Inflammatory macrophage (primary cell): Measurements from ENCODE around the gene NOP16.

Source experiments
- DNase-seq, 2 donors: peaks; one replicate each; pipeline ENCODE4 v3.0.0-alpha.2; 2020 to 2022
- total RNA-seq, 18 experiments: gene quantifications; one replicate each; lab custom pipeline; 2026; ENCODE audit warnings: mixed read lengths in 6 of 18, inconsistent platforms in 2 of 18; lab: John Stamatoyannopoulos, UW

Gene NOP16
- 5.8 to 18.9 (median 12.3) reads per million in 18 experiments for total RNA-seq

GRCh38 chr5:176388444-176389134, at the start of gene NOP16, which contains the start of gene HIGD2A:
TSS of gene NOP16 (minus strand) at chr5:176388598. CDS start at chr5:176388539, 59 bp downstream.
TSS of gene HIGD2A (plus strand) at chr5:176388751. CDS start at chr5:176388820, 69 bp downstream.
- peak; percentile 99 to 100 for DNase-seq

- no peak for DNase-seq
These were observed 48.3 kb upstream of the NOP16 start for GRCh38 chr5:176436656-176437055.

GRCh38 chr5:176432707-176433106, 44.3 kb upstream of the NOP16 start:
- DNase-seq, result no peak

- DNase-seq, result no peak
These were observed 41.6 kb upstream of the NOP16 start for GRCh38 chr5:176429972-176430371.

- DNase-seq, result no peak
These were observed 39.6 kb upstream of the NOP16 start for GRCh38 chr5:176427971-176428370.

- DNase-seq, result no peak
These were observed 38.5 kb upstream of the NOP16 start for GRCh38 chr5:176426876-176427275.

- no peak for DNase-seq
These were observed 37.4 kb upstream of the NOP16 start for GRCh38 chr5:176425791-176426190.

GRCh38 chr5:176425138-176425537, 36.7 kb upstream of the NOP16 start:
- no peak for DNase-seq

GRCh38 chr5:176424181-176424580, 35.8 kb upstream of the NOP16 start:
- DNase-seq, result no peak

- DNase-seq, result peak in 1 of 2 donors; percentile 5
These were observed 32.7 kb upstream of the NOP16 start for GRCh38 chr5:176420972-176421544.

- no peak for DNase-seq
These were observed 31.7 kb upstream of the NOP16 start for GRCh38 chr5:176420086-176420485.

GRCh38 chr5:176418251-176418650, 29.9 kb upstream of the NOP16 start:
- no peak for DNase-seq

- no peak for DNase-seq
These were observed 28.6 kb upstream of the NOP16 start for GRCh38 chr5:176416965-176417364.

GRCh38 chr5:176415952-176416924, 27.8 kb upstream of the NOP16 start, which contains the start of gene CLTB:
TSS of gene CLTB (minus strand) at chr5:176416539. CDS start at chr5:176416363, 176 bp downstream.
- DNase-seq, result peak; percentile 90 to 93

GRCh38 chr5:176415240-176415951, 27.0 kb upstream of the NOP16 start:
- DNase-seq, result peak in 1 of 2 donors; percentile 6

- DNase-seq, result no peak
These were observed 26.3 kb upstream of the NOP16 start for GRCh38 chr5:176414704-176415103.

- no peak for DNase-seq
These were observed 25.4 kb upstream of the NOP16 start for GRCh38 chr5:176413709-176414191.

GRCh38 chr5:176413255-176413565, 24.8 kb upstream of the NOP16 start:
- DNase-seq, result no peak

GRCh38 chr5:176412517-176413254, 24.3 kb upstream of the NOP16 start:
- no peak for DNase-seq

- DNase-seq, result no peak
These were observed 22.2 kb upstream of the NOP16 start for GRCh38 chr5:176410486-176411180.

- DNase-seq, result no peak
These were observed 21.4 kb upstream of the NOP16 start for GRCh38 chr5:176409765-176410164.
